ENCODE measurements around the gene ZBTB25. TPM values are rescaled to one million over a fixed set of nuclear protein-coding genes. Genes with fewer than 3 reads are reported as not detected.

Gene ZBTB25
- total RNA-seq = 10 to 100 TPM; 24.0 to 26.0 TPM

- DNase-seq = peak; percentile 95
- Mint-ChIP-seq H3K36me3 (peaks cover 58% of the 10 kb centered on the region), H3K27ac (peak within 1 kb of the TSS; percentile 100), H3K27me3 (peaks cover 4% of the 10 kb centered on the region), H3K4me1 (peaks cover 54% of the 10 kb centered on the region), H3K9me3 (no peaks in the 10 kb centered on the region), H3K4me3 (peak within 1 kb of the TSS; percentile 93)
Observed at GRCh38 chr14:64503434-64504309, at the start of gene ZBTB25. ZBTB25 (minus strand) TSS chr14:64503838; CDS start chr14:64490533, 13,305 bp downstream.

- Mint-ChIP-seq H3K36me3 (no peaks in the 10 kb centered on the region), H3K27ac (no peak overlapping the region), H3K4me1 (peaks cover 11% of the 10 kb centered on the region), H3K4me3 (no peak overlapping the region), H3K9me3 (no peaks in the 10 kb centered on the region), H3K27me3 (peaks cover 15% of the 10 kb centered on the region)
- no peak for DNase-seq
Observed at GRCh38 chr14:64550621-64551333, 47.1 kb upstream of the ZBTB25 start.

- H3K36me3 Mint-ChIP-seq = no peaks in the 10 kb centered on the region
- peaks cover 15% of the 10 kb centered on the region for H3K27me3 Mint-ChIP-seq
- H3K9me3 Mint-ChIP-seq = no peaks in the 10 kb centered on the region
- H3K4me1 Mint-ChIP-seq = peaks cover 11% of the 10 kb centered on the region
- DNase-seq = peak; percentile 56
- H3K27ac Mint-ChIP-seq = no peak within 1 kb of the TSS
- peak within 1 kb of the TSS; percentile 52 for H3K4me3 Mint-ChIP-seq
Observed at GRCh38 chr14:64549791-64550620, 46.4 kb upstream of the ZBTB25 start, which contains the start of gene PPP1R36. PPP1R36 (plus strand) TSS chr14:64549961; CDS start chr14:64549998, 37 bp downstream.

- Mint-ChIP-seq H3K4me1 (peaks cover 11% of the 10 kb centered on the region), H3K36me3 (no peaks in the 10 kb centered on the region), H3K27ac (no peak overlapping the region), H3K27me3 (peaks cover 18% of the 10 kb centered on the region), H3K9me3 (no peaks in the 10 kb centered on the region), H3K4me3 (no peak overlapping the region)
- DNase-seq = no peak
Observed at GRCh38 chr14:64549016-64549415, 45.4 kb upstream of the ZBTB25 start.

- Mint-ChIP-seq H3K9me3 (peaks cover 7% of the 10 kb centered on the region), H3K4me3 (no peak overlapping the region), H3K4me1 (peaks cover 22% of the 10 kb centered on the region), H3K36me3 (peaks cover 10% of the 10 kb centered on the region), H3K27ac (no peak overlapping the region), H3K27me3 (peaks cover 47% of the 10 kb centered on the region)
- DNase-seq = no peak
Observed at GRCh38 chr14:64544607-64545312, 41.1 kb upstream of the ZBTB25 start.

GRCh38 chr14:64542836-64543201, 39.2 kb upstream of the ZBTB25 start:
- DNase-seq = no peak
- Mint-ChIP-seq H3K9me3 (peaks cover 7% of the 10 kb centered on the region), H3K27me3 (peaks cover 47% of the 10 kb centered on the region), H3K27ac (no peak overlapping the region), H3K4me3 (peak overlapping the region; percentile 92), H3K4me1 (peaks cover 22% of the 10 kb centered on the region), H3K36me3 (peaks cover 11% of the 10 kb centered on the region)

- peaks cover 22% of the 10 kb centered on the region for H3K4me1 Mint-ChIP-seq
- H3K36me3 Mint-ChIP-seq = peaks cover 11% of the 10 kb centered on the region
- no peak overlapping the region for H3K27ac Mint-ChIP-seq
- peaks cover 7% of the 10 kb centered on the region for H3K9me3 Mint-ChIP-seq
- DNase-seq = no peak
- H3K4me3 Mint-ChIP-seq = peak overlapping the region; percentile 92
- peaks cover 46% of the 10 kb centered on the region for H3K27me3 Mint-ChIP-seq
Observed at GRCh38 chr14:64541972-64542835, 38.6 kb upstream of the ZBTB25 start.

GRCh38 chr14:64541261-64541971, 37.8 kb upstream of the ZBTB25 start:
- Mint-ChIP-seq H3K27me3 (peaks cover 44% of the 10 kb centered on the region), H3K27ac (no peak overlapping the region), H3K4me1 (peaks cover 22% of the 10 kb centered on the region), H3K4me3 (peak overlapping the region; percentile 92), H3K36me3 (peaks cover 11% of the 10 kb centered on the region), H3K9me3 (peaks cover 7% of the 10 kb centered on the region)
- peak; percentile 6 for DNase-seq

- H3K36me3 Mint-ChIP-seq = peaks cover 11% of the 10 kb centered on the region
- H3K27me3 Mint-ChIP-seq = peaks cover 44% of the 10 kb centered on the region
- H3K4me3 Mint-ChIP-seq = peak within 1 kb of the TSS; percentile 92
- peaks cover 9% of the 10 kb centered on the region for H3K9me3 Mint-ChIP-seq
- peak; percentile 97 for DNase-seq
- peak within 1 kb of the TSS; percentile 94 for H3K27ac Mint-ChIP-seq
- H3K4me1 Mint-ChIP-seq = peaks cover 22% of the 10 kb centered on the region
Observed at GRCh38 chr14:64540208-64541202, 36.9 kb upstream of the ZBTB25 start, which contains the start of gene HSPA2. HSPA2 (plus strand) TSS chr14:64540741; CDS start chr14:64540850, 109 bp downstream.

- Mint-ChIP-seq H3K27me3 (peaks cover 21% of the 10 kb centered on the region), H3K36me3 (peaks cover 9% of the 10 kb centered on the region), H3K9me3 (peaks cover 9% of the 10 kb centered on the region), H3K4me1 (peaks cover 19% of the 10 kb centered on the region), H3K27ac (no peak overlapping the region), H3K4me3 (no peak overlapping the region)
- no peak for DNase-seq
Observed at GRCh38 chr14:64536488-64537245, 33.0 kb upstream of the ZBTB25 start.

GRCh38 chr14:64531567-64531966, 27.9 kb upstream of the ZBTB25 start:
- peaks cover 9% of the 10 kb centered on the region for H3K36me3 Mint-ChIP-seq
- peaks cover 11% of the 10 kb centered on the region for H3K4me1 Mint-ChIP-seq
- peaks cover 2% of the 10 kb centered on the region for H3K9me3 Mint-ChIP-seq
- no peaks in the 10 kb centered on the region for H3K27me3 Mint-ChIP-seq
- H3K27ac Mint-ChIP-seq = no peak overlapping the region
- no peak overlapping the region for H3K4me3 Mint-ChIP-seq
- no peak for DNase-seq
